ENCODE measurements around the gene PDS5A.

DNA sequence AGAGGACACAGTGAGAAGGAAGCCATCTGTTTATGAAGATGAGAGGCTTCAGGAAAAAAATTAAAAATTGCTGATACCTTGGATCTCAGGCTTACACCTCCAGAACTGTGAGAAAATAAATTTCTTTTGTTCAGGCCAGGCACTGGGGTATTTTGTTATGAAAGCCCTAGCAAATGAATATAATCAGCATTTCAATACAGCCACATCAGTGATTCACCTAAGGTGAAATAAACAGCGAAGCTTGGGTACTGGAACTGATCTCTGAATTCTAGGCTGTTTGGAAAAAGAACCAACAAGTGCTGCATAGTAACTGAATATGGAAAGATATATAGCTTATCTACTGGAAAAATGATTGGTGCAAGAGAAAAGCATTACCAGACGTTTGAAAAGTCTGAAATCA, 88.5 kb downstream of the PDS5A start:
- TF ChIP-seq POLR2A (IDR thresholded peaks at IDR 0.05) (no peak), CTCF (IDR thresholded peaks at IDR 0.05) (no peak)
